GM12873 (cell line): ENCODE results near the gene NEK7.

ENCODE experiments used
- TF ChIP-seq, protein P1 (sequence below): IDR thresholded peaks from 2 replicates; pipeline ENCODE4 v1.5.1; 2012; ENCODE audit warnings: low read depth, mild to moderate bottlenecking, moderate library complexity, low read length, control low read depth; ENCODE audit not compliant: insufficient read depth; ENCODE audit errors: missing control alignments

The NEK7 gene

DNA sequence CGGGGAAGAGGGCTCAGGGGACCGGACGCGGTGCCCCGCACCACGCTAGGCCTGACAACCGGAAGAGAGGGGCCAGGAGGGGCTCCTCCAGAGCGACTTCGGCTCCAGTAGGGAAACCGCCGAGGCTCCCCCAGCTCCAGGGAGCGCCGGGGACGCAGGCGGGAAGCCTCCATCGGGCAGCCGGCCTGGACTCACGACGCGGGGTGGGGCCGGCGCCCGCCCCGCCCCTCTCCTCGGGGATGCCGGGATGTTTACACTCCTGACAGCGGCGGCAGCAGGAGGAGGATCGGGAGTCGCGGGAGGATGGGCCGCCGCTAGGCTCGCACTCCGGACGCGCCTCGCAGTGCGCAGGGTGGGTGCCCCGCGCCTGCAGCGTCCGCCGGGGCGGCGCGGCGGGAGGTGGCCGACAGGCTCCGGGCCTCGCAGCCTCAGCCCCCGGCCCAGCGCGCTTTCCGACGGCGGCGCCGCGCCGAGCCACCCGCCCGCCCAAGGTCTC is at the start of gene NEK7:
Gene NEK7, plus strand, starts transcription at position 254 of the 496 bp plus-strand sequence. CDS start 75,583 bp downstream, outside the sequence.
- TF ChIP-seq, protein P1, sequence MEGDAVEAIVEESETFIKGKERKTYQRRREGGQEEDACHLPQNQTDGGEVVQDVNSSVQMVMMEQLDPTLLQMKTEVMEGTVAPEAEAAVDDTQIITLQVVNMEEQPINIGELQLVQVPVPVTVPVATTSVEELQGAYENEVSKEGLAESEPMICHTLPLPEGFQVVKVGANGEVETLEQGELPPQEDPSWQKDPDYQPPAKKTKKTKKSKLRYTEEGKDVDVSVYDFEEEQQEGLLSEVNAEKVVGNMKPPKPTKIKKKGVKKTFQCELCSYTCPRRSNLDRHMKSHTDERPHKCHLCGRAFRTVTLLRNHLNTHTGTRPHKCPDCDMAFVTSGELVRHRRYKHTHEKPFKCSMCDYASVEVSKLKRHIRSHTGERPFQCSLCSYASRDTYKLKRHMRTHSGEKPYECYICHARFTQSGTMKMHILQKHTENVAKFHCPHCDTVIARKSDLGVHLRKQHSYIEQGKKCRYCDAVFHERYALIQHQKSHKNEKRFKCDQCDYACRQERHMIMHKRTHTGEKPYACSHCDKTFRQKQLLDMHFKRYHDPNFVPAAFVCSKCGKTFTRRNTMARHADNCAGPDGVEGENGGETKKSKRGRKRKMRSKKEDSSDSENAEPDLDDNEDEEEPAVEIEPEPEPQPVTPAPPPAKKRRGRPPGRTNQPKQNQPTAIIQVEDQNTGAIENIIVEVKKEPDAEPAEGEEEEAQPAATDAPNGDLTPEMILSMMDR: no peak

DNA sequence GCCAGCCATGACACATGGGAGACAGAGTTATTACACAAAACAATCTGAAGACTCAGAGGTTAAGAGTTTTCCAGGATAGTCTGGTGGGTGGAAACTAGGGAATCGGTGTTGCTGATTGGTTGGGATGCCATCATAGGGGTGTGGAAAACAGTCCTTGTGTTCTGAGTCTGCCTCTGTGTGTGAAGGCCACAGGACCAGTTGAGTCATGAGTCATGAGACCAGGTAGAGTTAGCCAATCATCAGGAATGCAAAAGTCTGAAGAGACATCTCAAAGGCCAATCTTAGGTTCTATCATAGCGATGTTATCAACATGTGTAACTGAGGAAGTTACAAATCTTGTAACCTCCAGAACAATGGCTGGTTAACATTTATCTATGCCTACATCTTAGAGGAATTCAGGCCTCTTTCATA is 49.7 kb upstream of the NEK7 start:
- TF ChIP-seq, protein P1: no peak

DNA sequence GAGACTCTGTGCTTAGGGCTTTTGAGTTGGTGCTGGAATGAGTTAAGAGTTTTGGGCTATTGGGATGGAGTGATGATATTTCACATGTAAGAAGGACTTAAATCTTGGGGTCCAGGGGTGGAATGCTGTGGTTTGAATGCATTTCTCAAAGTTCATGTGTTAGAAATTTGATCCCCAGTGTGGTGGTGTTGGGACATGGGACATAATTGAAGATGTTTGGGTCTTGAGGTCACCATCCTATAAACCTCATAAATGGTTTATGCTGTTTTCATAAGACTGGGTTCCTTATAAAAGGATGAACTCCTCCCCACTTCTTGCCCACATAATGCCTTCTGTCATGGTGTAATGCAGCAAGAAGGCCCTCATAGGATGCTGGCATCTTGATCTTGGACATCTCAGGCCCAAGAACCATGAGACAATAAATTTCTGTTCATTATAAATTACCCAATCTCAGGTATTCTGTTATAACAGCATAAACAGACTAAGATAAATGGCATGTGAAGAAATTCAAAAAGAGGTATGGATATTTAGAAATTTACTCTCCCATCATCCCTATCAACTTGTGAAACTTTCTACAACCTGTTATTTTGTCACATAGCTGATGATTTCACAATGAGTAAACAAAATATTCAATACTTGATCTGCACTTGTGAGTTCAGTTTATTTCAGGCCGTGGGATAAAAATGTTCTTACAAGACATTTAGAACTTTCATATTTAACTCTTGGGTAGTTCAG is 48.0 kb upstream of the NEK7 start:
- TF ChIP-seq, protein P1: no peak

DNA sequence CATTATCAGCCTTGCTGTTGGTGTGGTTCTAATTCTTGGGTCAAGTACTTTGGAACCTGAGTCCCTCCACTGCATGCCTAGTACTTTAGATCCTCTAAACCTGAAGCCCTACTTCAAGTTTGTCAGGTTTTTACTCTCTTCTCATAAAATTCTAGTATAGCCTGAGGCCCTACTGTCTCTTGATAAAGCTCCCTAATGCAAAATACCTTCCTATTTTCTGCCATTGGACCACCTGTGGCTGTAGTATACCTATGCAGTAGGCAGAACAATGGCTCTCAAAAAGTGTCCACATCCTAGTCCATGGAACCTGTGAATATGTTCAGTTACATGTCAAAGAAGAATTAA is 47.5 kb upstream of the NEK7 start:
- TF ChIP-seq, protein P1: no peak

DNA sequence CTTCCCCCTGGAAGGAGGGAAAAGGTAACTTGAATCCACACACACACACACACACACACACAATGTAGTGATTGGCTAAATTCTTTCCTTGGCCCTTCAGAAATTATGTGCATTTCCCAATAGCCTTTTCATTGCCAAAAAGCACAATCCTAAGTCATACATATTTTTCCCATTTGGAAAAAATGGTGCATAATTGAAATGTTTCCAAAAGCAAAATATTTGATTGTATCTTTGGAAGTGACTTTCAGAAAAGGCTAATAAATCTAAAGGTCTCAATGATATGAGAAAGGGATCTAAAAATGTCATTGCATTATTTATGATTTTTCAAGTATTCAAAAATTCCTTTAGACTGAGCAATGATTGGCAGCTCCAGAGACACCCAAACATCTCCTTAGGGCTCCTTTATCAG is 43.5 kb upstream of the NEK7 start:
- TF ChIP-seq, protein P1: no peak

DNA sequence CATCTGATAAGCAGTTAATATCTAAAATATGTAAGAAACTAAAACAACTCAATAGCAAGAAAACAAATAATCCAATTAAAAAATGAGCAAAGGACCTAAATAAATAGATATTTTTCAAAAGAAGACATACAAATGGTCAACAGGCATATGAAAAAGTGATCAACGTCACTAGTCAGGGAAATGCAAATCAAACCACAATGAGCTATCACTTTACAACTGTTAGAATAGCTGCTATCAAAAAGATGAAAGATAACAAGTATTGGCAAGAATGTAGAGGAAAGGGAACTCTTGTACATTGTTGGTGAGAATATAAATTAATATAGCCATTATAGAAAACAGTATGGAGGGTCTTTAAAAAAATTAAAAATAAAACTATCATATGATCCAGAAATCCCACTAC is 40.7 kb upstream of the NEK7 start:
- TF ChIP-seq, protein P1: no peak

DNA sequence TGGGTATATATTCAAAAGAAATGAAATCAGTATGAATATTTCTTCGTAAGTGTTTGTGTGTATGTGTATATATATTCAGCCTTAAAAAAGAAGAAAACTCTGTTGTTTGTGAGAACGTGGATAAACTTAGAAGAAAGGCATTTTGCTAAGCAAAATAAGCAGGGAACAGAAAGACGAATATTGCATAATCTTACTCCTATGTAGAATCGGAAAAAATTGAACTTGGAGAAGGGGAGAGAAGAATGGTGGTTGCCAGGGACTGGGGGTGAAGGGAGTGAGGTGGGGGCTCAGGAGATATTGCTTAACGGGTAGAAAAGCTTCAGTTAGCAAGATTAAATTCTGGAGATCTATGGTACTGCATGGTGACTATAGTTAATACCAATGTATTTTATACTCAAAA is 40.3 kb upstream of the NEK7 start:
- TF ChIP-seq, protein P1: no peak
